ENCODE data around the gene PDE7B. TPM values are rescaled to one million over a fixed set of nuclear protein-coding genes. Genes with fewer than 3 reads are reported as not detected.

The PDE7B gene
- total RNA-seq, 1 experiment from 2014 or later, result 0.03 TPM

- no peaks in the 10 kb centered on the region for H3K4me1 ChIP-seq (ENCODE audit: control insufficient read depth, insufficient read depth, low read length)
- no TSS peak for BruUV-seq (replicated peaks)
- H3K27me3 ChIP-seq (ENCODE audit: control insufficient read depth, insufficient read depth, low read length), result no peaks in the 10 kb centered on the region
- CTCF ChIA-PET, result no interaction called here
- TF ChIP-seq CTCF (IDR thresholded peaks at IDR 0.05), result no peak; the same call in 1 of the 2 replicates
- no peak for TF ChIP-seq TCF7L2 (IDR thresholded peaks at IDR 0.05; ENCODE audit: low read depth, low read length)
- no peak overlapping the region for H3K27ac ChIP-seq (ENCODE audit: low read length)
- intact Hi-C loops (cut with micrococcal nuclease; ENCODE audit: unreplicated experiment) (no loop called here), in situ Hi-C loops (cut with HindIII; ENCODE audit: low pct_unique_long_range_greater_than_20kb, low sequenced_read_pairs) (no loop called here)
- POLR2A ChIA-PET, result interaction anchor here (0.7 kb wide), 1 partner anchor 10 kb away, joined by 4 read pairs; no protein-coding TSS in a partner anchor
- no peak overlapping the region for H3K4me3 ChIP-seq (ENCODE audit: low read depth in 2 of 2, low read length in 2 of 2)
- H3K9me3 ChIP-seq (ENCODE audit: control insufficient read depth, insufficient read depth, low read depth, low read length), result no peaks in the 10 kb centered on the region
- no peaks in the 10 kb centered on the region for H3K36me3 ChIP-seq (ENCODE audit: control insufficient read depth, insufficient read depth, low read length)
- ATAC-seq (no peak), DNase-seq (ENCODE audit: low read depth, low spot score) (no peak)
These were observed 357.3 kb downstream of the PDE7B start for GRCh38 chr6:136208783-136209182.

GRCh38 chr6:136209496-136209895 is 358.0 kb downstream of the PDE7B start:
- CTCF ChIA-PET, result no interaction called here
- no peak for DNase-seq (ENCODE audit: low read depth, low spot score)
- Histone ChIP-seq H3K36me3 (ENCODE audit: control insufficient read depth, insufficient read depth, low read length) (no peaks in the 10 kb centered on the region), H3K9me3 (ENCODE audit: control insufficient read depth, insufficient read depth, low read depth, low read length) (no peaks in the 10 kb centered on the region), H3K4me3 (ENCODE audit: low read depth in 2 of 2, low read length in 2 of 2) (no peak overlapping the region), H3K4me1 (ENCODE audit: control insufficient read depth, insufficient read depth, low read length) (no peaks in the 10 kb centered on the region), H3K27ac (ENCODE audit: low read length) (no peak overlapping the region), H3K27me3 (ENCODE audit: control insufficient read depth, insufficient read depth, low read length) (no peaks in the 10 kb centered on the region)
- TF ChIP-seq CTCF (IDR thresholded peaks at IDR 0.05) (no peak), POLR2AphosphoS5 (IDR thresholded peaks at IDR 0.05; ENCODE audit: low read depth, low read length) (no peak), TCF7L2 (IDR thresholded peaks at IDR 0.05; ENCODE audit: low read depth, low read length) (no peak), REST (IDR thresholded peaks at IDR 0.05; ENCODE audit: insufficient read depth in 1 of 2, low read depth in 2 of 2, low read length in 1 of 2) (no peak), SIN3A (IDR thresholded peaks at IDR 0.05; ENCODE audit: borderline replicate concordance, insufficient read depth, low read depth, low read length) (no peak)
- POLR2A ChIA-PET, result interaction anchor here (0.7 kb wide), 1 partner anchor 11 kb away, joined by 4 read pairs; no protein-coding TSS in a partner anchor
- ATAC-seq, result no peak
- in situ Hi-C loops (cut with HindIII; ENCODE audit: low pct_unique_long_range_greater_than_20kb, low sequenced_read_pairs) (no loop called here), intact Hi-C loops (cut with micrococcal nuclease; ENCODE audit: unreplicated experiment) (no loop called here)
- BruUV-seq (replicated peaks), result no TSS peak

Measured in Panc1 (cell line).